ENCODE results near the gene CRYBG1. TPM values are rescaled to one million over a fixed set of nuclear protein-coding genes. Genes with fewer than 3 reads are reported as not detected.

Gene CRYBG1
- total RNA-seq = 3.0 and 3.4 TPM in 2 replicates
- long read RNA-seq, partial matches to known transcripts = 2 of 5 reads
- long read RNA-seq, other reads (novel, unspliced or antisense) = 3 of 5 reads

DNA sequence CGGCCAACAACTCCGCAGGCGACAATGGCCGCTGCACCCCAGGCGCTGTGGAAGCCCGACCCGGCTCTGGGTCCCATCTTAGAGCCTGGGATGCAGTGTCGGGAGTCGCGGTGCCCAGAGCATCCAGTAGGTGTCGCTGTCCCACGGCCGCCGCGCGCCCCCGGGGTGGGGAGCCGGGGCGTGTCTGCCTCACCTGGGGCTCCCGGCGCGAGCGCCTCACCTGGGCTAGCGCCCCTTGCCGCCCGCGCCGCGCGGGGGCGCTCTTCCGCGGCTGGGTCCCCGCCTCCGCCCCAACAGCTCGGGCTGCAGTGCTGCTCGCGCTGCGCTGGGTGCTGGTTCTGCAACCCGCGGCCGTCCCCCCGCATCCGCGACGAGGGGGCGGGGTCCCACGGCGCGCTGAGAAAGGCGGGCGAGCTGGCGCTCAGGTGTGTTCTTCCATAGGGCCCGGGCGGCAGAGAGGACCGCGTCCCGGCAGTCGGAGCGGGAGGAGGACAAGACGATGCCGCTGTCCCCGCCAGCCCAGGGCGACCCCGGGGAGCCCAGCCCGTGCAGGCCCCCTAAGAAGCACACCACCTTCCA is at the start of gene CRYBG1:
TSS of gene CRYBG1 (plus strand) at position 308 of the 579 bp plus-strand sequence. CDS start at position 500, 192 bp downstream.
- Mint-ChIP-seq H3K4me3 (ENCODE audit: low read depth) (peak within 1 kb of the TSS; percentile 86), H3K4me1 (ENCODE audit: low read depth) (peaks cover 1% of the 10 kb centered on the region), H3K27ac (peak within 1 kb of the TSS; percentile 83), H3K27me3 (peaks cover 30% of the 10 kb centered on the region), H3K9me3 (ENCODE audit: low read depth) (no peaks in the 10 kb centered on the region), H3K36me3 (ENCODE audit: insufficient read depth) (no peaks in the 10 kb centered on the region)
- DNase-seq (ENCODE audit: low spot score, unreplicated experiment) = peak; percentile 96
- TF ChIP-seq, protein P1, sequence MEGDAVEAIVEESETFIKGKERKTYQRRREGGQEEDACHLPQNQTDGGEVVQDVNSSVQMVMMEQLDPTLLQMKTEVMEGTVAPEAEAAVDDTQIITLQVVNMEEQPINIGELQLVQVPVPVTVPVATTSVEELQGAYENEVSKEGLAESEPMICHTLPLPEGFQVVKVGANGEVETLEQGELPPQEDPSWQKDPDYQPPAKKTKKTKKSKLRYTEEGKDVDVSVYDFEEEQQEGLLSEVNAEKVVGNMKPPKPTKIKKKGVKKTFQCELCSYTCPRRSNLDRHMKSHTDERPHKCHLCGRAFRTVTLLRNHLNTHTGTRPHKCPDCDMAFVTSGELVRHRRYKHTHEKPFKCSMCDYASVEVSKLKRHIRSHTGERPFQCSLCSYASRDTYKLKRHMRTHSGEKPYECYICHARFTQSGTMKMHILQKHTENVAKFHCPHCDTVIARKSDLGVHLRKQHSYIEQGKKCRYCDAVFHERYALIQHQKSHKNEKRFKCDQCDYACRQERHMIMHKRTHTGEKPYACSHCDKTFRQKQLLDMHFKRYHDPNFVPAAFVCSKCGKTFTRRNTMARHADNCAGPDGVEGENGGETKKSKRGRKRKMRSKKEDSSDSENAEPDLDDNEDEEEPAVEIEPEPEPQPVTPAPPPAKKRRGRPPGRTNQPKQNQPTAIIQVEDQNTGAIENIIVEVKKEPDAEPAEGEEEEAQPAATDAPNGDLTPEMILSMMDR (IDR thresholded peaks at IDR 0.05; ENCODE audit: unreplicated experiment) = peak; percentile 100

DNA sequence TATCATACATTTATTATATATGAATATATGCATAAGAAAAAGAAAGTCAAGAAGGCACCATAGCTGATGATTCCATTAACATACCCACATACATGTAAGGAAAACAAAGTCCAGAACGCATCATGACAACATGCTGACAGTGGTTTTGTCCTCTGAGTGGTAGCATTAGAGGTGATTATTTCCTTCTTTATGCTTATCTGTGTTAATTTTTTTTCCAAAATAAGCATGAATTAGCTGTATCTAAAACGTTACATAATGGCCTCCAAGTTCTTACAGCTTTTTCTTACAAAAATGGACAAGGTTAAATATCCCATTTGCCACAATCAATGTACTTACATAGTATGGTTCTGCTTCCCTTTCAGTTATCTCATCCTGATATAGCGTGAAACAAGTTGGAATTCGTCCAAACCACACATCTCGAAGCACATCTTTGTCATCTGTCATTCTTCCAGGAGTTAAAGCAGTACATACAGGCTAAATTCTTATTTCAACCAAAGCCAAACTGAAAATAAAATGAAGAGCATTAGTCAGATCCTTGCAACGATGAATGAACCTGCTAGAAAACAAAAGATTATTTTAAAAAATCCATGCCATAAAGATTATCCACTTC is 44.6 kb upstream of the CRYBG1 start:
- Mint-ChIP-seq H3K27ac (no peak overlapping the region), H3K4me3 (ENCODE audit: low read depth) (no peak overlapping the region), H3K36me3 (ENCODE audit: insufficient read depth) (peaks cover 28% of the 10 kb centered on the region), H3K9me3 (ENCODE audit: low read depth) (no peaks in the 10 kb centered on the region), H3K4me1 (ENCODE audit: low read depth) (peaks cover 16% of the 10 kb centered on the region), H3K27me3 (no peaks in the 10 kb centered on the region)
- TF ChIP-seq, protein P1 (IDR thresholded peaks at IDR 0.05; ENCODE audit: unreplicated experiment) = no peak
- DNase-seq (ENCODE audit: low spot score, unreplicated experiment) = no peak

DNA sequence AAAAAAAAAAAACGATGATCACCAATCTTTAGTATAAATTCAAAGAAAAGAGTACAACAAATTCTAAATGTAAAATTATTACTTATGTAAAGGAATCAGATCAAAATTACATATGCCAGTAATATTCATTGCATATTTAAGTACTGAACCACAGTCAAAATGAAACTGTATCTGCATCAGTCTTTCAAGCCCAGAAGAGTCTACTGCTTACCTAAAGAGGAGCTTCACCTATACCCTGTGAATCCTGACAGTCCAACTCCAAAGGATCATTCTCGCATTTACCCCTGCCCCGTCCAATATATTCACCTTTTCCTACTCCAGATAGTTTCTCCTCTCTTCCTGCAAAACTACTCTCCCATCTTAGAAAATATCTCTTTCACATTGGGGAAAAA is 44.1 kb upstream of the CRYBG1 start:
- peaks cover 15% of the 10 kb centered on the region for H3K4me1 Mint-ChIP-seq (ENCODE audit: low read depth)
- DNase-seq (ENCODE audit: low spot score, unreplicated experiment) = no peak
- H3K4me3 Mint-ChIP-seq (ENCODE audit: low read depth) = no peak overlapping the region
- H3K36me3 Mint-ChIP-seq (ENCODE audit: insufficient read depth) = peaks cover 24% of the 10 kb centered on the region
- TF ChIP-seq, protein P1 (IDR thresholded peaks at IDR 0.05; ENCODE audit: unreplicated experiment) = no peak
- no peaks in the 10 kb centered on the region for H3K9me3 Mint-ChIP-seq (ENCODE audit: low read depth)
- H3K27ac Mint-ChIP-seq = no peak overlapping the region
- no peaks in the 10 kb centered on the region for H3K27me3 Mint-ChIP-seq

DNA sequence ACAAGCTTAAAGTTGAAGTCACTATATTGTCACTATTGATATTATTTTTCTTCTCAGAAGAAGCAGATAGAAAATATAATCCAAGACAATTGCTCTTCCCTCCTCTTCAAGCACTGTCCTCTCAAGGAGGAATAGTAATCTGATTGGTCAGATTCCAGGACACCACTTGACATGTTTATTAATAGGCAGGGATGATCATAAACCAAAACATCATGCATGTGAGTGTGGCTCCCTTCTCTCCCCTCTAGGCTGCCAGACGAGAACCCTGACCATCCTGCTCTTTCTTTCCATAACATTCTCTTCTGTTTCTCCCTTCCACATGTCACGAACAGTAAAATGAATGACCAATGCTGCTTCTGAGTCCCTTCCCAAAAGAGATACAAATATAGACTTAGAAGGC is 42.5 kb upstream of the CRYBG1 start:
- Mint-ChIP-seq H3K9me3 (ENCODE audit: low read depth) (peaks cover 6% of the 10 kb centered on the region), H3K4me3 (ENCODE audit: low read depth) (no peak overlapping the region), H3K4me1 (ENCODE audit: low read depth) (peaks cover 5% of the 10 kb centered on the region), H3K36me3 (ENCODE audit: insufficient read depth) (peaks cover 16% of the 10 kb centered on the region), H3K27ac (no peak overlapping the region), H3K27me3 (no peaks in the 10 kb centered on the region)
- no peak for DNase-seq (ENCODE audit: low spot score, unreplicated experiment)
- TF ChIP-seq, protein P1 (IDR thresholded peaks at IDR 0.05; ENCODE audit: unreplicated experiment) = no peak

- Mint-ChIP-seq H3K27ac (no peak overlapping the region), H3K4me3 (ENCODE audit: low read depth) (no peak overlapping the region), H3K9me3 (ENCODE audit: low read depth) (peaks cover 6% of the 10 kb centered on the region), H3K36me3 (ENCODE audit: insufficient read depth) (peaks cover 11% of the 10 kb centered on the region), H3K27me3 (no peaks in the 10 kb centered on the region), H3K4me1 (ENCODE audit: low read depth) (peaks cover 10% of the 10 kb centered on the region)
- TF ChIP-seq, protein P1 (IDR thresholded peaks at IDR 0.05; ENCODE audit: unreplicated experiment) = no peak
- DNase-seq (ENCODE audit: low spot score, unreplicated experiment) = no peak
These were observed 41.7 kb upstream of the CRYBG1 start for GRCh38 chr6:106318851-106319250.
